ENCODE data around the gene ZFP69B.
"Not testable (repeated sequence)": the region's sequence is repeated elsewhere in the genome, so short reads cannot be mapped to it uniquely, and the experiment has no call there.

ZFP69B gene

GRCh38 chr1:40438391-40439015 lies 11.8 kb upstream of the ZFP69B start:
- peak; percentile 52 for DNase-seq

- DNase-seq = no peak
These were observed 11.0 kb upstream of the ZFP69B start for GRCh38 chr1:40439247-40439646.

- DNase-seq = peak; percentile 86
These were observed 390 bp downstream of the ZFP69B start for GRCh38 chr1:40450495-40451237.

- DNase-seq = no peak
These were observed 936 bp downstream of the ZFP69B start for GRCh38 chr1:40451238-40451585.

- DNase-seq = no peak
These were observed 4.6 kb downstream of the ZFP69B start for GRCh38 chr1:40454873-40455272.

GRCh38 chr1:40462956-40463590 lies 12.8 kb downstream of the ZFP69B start:
- DNase-seq = no peak

GRCh38 chr1:40469327-40469726 lies 19.1 kb downstream of the ZFP69B start:
- DNase-seq = no peak

GRCh38 chr1:40475268-40475667 lies 25.0 kb downstream of the ZFP69B start:
- DNase-seq = no peak

GRCh38 chr1:40476924-40477677 lies 26.8 kb downstream of the ZFP69B start, which contains the start of gene ZFP69:
TSS of gene ZFP69 (plus strand) at chr1:40477290. CDS start at chr1:40479362, 2,072 bp downstream.
- DNase-seq = peak; percentile 83

GRCh38 chr1:40477678-40478053 lies 27.4 kb downstream of the ZFP69B start:
- peak; percentile 33 for DNase-seq

- no peak for DNase-seq
These were observed 28.0 kb downstream of the ZFP69B start for GRCh38 chr1:40478276-40478675.

- DNase-seq = peak; percentile 8
These were observed 28.9 kb downstream of the ZFP69B start for GRCh38 chr1:40479156-40479555.

- DNase-seq = no peak
These were observed 45.1 kb downstream of the ZFP69B start for GRCh38 chr1:40495315-40495903.

GRCh38 chr1:40502651-40503050 lies 52.4 kb downstream of the ZFP69B start:
- DNase-seq = not testable (repeated sequence)

- DNase-seq = no peak
These were observed 57.7 kb downstream of the ZFP69B start for GRCh38 chr1:40507973-40508372.

GRCh38 chr1:40508375-40509341 lies 58.4 kb downstream of the ZFP69B start, which contains the start of gene EXO5:
TSS of gene EXO5 (plus strand) at chr1:40508767. CDS start at chr1:40514545, 5,778 bp downstream.
- peak; percentile 85 for DNase-seq
